Tibial nerve (tissue), 4 donors: Measurements from ENCODE around the gene ZNF407. TPM values are rescaled to one million over a fixed set of nuclear protein-coding genes. Genes with fewer than 3 reads are reported as not detected.

Experiments used
- DNase-seq, 2 donors: peaks; one replicate each; pipeline ENCODE4 v3.0.0-alpha.2; 2019; ENCODE audit warnings: low spot score in 2 of 2
- H3K27ac ChIP-seq, 4 donors: fragments of 200-600 bp; sonication (generic) in 3 of 4; one replicate each; pipeline ENCODE4 v1.5.1; 2017 to 2019; ENCODE audit warnings: mild to moderate bottlenecking in 1 of 4
- H3K27me3 ChIP-seq, 2 donors: fragments of 200-600 bp; sonication (generic) in 1 of 2; one replicate each; pipeline versions ENCODE4 v1.5.1 to v1.6.0; 2017 to 2019
- H3K36me3 ChIP-seq, 3 donors: fragments of 200-600 bp; sonication (generic); one replicate each; pipeline ENCODE4 v1.5.1; 2018 to 2019
- H3K4me1 ChIP-seq, 4 donors: fragments of 200-600 bp; sonication (generic) in 3 of 4; one replicate each; pipeline ENCODE4 v1.5.1; 2017 to 2019
- H3K4me3 ChIP-seq, 4 donors: fragments of 200-600 bp; sonication (generic) in 3 of 4; one replicate each; pipeline ENCODE4 v1.5.1; 2017 to 2019; ENCODE audit warnings: mild to moderate bottlenecking in 1 of 4, moderate library complexity in 1 of 4
- H3K9me3 ChIP-seq, 4 donors: fragments of 200-600 bp; sonication (generic) in 3 of 4; one replicate each; pipeline ENCODE4 v1.5.1; 2017 to 2019
- EP300 ChIP-seq, 2 donors: sonication (generic); formaldehyde crosslinking; IDR thresholded peaks; one replicate each; pipeline ENCODE4 v1.6.1; 2017; ENCODE audit warnings: antibody characterized with exemption in 2 of 2, mild to moderate bottlenecking in 1 of 2
- POLR2A ChIP-seq, 2 donors: fragments of 450-650 bp; IDR thresholded peaks; one replicate each; pipeline ENCODE4 v1.6.1; 2017; ENCODE audit warnings: antibody characterized with exemption in 2 of 2, mild to moderate bottlenecking in 2 of 2, moderate library complexity in 2 of 2
- WGBS, 2 donors: methylation state at CpG; one replicate each; pipeline ENCODE4 v1.1.5; 2018; 5-methylcytosine and 5-hydroxymethylcytosine counted together
- total RNA-seq, 4 donors: library from RNA; depleted of rRNA; stranded (reverse); fragments of >200 nt; gene quantifications; one replicate each; pipeline ENCODE4 v1.1.0, GENCODE V29; 2016
- TF ChIP-seq, protein P1 (sequence below), 5 experiments: fragments of 200-600 bp in 3 of 5; fragments of 450-650 bp in 2 of 5; sonication (generic) in 3 of 5; IDR thresholded peaks; one replicate each; pipeline ENCODE4 v1.5.1; 2016 to 2019; ENCODE audit warnings: antibody characterized with exemption in 5 of 5, mild to moderate bottlenecking in 3 of 5, moderate library complexity in 2 of 5

Gene ZNF407
- total RNA-seq, 4 donors from 2014 or later, result 18.6 to 22.8 (median 19.6) TPM

DNA sequence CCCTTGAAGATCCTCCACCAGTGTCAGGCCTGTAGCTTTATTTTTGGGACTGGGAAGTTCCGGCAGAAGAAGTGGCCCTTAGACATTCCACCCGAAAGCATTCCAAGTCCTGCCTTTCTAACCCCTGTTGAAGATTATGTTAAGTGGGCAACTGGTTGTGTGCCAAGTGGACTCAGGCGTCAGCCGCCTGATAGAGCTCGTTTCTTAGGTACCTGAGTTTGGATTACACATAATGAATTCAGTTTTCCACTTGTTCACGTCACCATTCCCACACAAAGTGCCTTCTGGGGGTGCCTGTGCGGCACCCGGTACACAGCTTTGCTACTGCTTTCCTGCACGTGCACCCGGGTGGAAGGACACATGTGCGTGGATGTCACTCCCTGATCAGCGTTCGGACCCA lies 454.8 kb downstream of the ZNF407 start:
- no peak overlapping the region for H3K4me3 ChIP-seq
- H3K9me3 ChIP-seq, result no peaks in the 10 kb centered on the region
- no peaks in the 10 kb centered on the region for H3K4me1 ChIP-seq
- no peak for TF ChIP-seq EP300 (IDR thresholded peaks at IDR 0.05)
- no peak for TF ChIP-seq POLR2A (IDR thresholded peaks at IDR 0.05)
- TF ChIP-seq, protein P1, sequence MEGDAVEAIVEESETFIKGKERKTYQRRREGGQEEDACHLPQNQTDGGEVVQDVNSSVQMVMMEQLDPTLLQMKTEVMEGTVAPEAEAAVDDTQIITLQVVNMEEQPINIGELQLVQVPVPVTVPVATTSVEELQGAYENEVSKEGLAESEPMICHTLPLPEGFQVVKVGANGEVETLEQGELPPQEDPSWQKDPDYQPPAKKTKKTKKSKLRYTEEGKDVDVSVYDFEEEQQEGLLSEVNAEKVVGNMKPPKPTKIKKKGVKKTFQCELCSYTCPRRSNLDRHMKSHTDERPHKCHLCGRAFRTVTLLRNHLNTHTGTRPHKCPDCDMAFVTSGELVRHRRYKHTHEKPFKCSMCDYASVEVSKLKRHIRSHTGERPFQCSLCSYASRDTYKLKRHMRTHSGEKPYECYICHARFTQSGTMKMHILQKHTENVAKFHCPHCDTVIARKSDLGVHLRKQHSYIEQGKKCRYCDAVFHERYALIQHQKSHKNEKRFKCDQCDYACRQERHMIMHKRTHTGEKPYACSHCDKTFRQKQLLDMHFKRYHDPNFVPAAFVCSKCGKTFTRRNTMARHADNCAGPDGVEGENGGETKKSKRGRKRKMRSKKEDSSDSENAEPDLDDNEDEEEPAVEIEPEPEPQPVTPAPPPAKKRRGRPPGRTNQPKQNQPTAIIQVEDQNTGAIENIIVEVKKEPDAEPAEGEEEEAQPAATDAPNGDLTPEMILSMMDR (IDR thresholded peaks at IDR 0.05), result no peak
- no peaks in the 10 kb centered on the region for H3K27me3 ChIP-seq
- no peak overlapping the region for H3K27ac ChIP-seq
- DNase-seq, result no peak
- 92 to 95% methylated on average over 13 of the region's 13 CpGs for WGBS, 2 donors
- H3K36me3 ChIP-seq, result peaks cover 0 to 19% (median 0%) of the 10 kb centered on the region in 3 donors

GRCh38 chr18:75053028-75053629 lies 455.5 kb downstream of the ZNF407 start:
- DNase-seq, result no peak
- H3K27me3 ChIP-seq, result no peaks in the 10 kb centered on the region
- peaks cover 0 to 19% (median 0%) of the 10 kb centered on the region in 3 donors for H3K36me3 ChIP-seq
- TF ChIP-seq, protein P1 (IDR thresholded peaks at IDR 0.05), result no peak
- TF ChIP-seq EP300 (IDR thresholded peaks at IDR 0.05) (no peak), POLR2A (IDR thresholded peaks at IDR 0.05) (no peak)
- H3K9me3 ChIP-seq, result no peaks in the 10 kb centered on the region
- H3K27ac ChIP-seq, result no peak overlapping the region
- WGBS, 2 donors, result 92 to 95% methylated on average over 9 of the region's 9 CpGs
- H3K4me3 ChIP-seq, result no peak overlapping the region
- H3K4me1 ChIP-seq, result no peaks in the 10 kb centered on the region

GRCh38 chr18:75054046-75054445 lies 456.4 kb downstream of the ZNF407 start:
- no peak for DNase-seq
- Histone ChIP-seq H3K27ac (no peak overlapping the region), H3K4me1 (no peaks in the 10 kb centered on the region), H3K9me3 (no peaks in the 10 kb centered on the region), H3K4me3 (no peak overlapping the region), H3K27me3 (no peaks in the 10 kb centered on the region), H3K36me3 (peaks cover 0 to 20% (median 0%) of the 10 kb centered on the region in 3 donors)
- WGBS, 2 donors, result 67 to 70% methylated on average over 7 of the region's 7 CpGs
- TF ChIP-seq, protein P1 (IDR thresholded peaks at IDR 0.05), result no peak

DNA sequence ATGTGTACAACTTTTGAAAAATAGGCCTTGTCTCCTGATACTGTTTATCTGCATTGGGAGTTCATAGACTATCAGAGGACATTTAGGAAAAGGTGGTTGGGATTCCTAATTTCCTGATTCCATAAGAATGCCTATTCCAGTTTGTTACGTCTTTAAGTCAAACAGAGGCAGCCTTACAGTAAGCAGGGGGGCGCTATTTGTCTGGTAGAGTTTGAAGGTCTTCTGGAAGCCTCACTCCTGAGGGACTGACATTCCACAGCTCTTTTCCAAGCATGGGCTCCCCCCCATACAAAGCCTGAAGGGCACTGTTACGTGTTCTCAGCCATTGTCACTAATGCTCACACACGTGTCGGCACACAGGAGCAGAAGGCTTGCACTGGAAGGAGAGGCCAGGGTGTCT lies 456.9 kb downstream of the ZNF407 start:
- DNase-seq, result no peak
- H3K27ac ChIP-seq, result no peak overlapping the region
- H3K27me3 ChIP-seq, result no peaks in the 10 kb centered on the region
- H3K4me3 ChIP-seq, result no peak overlapping the region
- H3K9me3 ChIP-seq, result no peaks in the 10 kb centered on the region
- 94 to 96% methylated on average over 5 of the region's 5 CpGs for WGBS, 2 donors
- no peak for TF ChIP-seq POLR2A (IDR thresholded peaks at IDR 0.05)
- TF ChIP-seq, protein P1 (IDR thresholded peaks at IDR 0.05), result no peak
- TF ChIP-seq EP300 (IDR thresholded peaks at IDR 0.05), result no peak
- peaks cover 0 to 24% (median 0%) of the 10 kb centered on the region in 3 donors for H3K36me3 ChIP-seq
- H3K4me1 ChIP-seq, result no peaks in the 10 kb centered on the region

DNA sequence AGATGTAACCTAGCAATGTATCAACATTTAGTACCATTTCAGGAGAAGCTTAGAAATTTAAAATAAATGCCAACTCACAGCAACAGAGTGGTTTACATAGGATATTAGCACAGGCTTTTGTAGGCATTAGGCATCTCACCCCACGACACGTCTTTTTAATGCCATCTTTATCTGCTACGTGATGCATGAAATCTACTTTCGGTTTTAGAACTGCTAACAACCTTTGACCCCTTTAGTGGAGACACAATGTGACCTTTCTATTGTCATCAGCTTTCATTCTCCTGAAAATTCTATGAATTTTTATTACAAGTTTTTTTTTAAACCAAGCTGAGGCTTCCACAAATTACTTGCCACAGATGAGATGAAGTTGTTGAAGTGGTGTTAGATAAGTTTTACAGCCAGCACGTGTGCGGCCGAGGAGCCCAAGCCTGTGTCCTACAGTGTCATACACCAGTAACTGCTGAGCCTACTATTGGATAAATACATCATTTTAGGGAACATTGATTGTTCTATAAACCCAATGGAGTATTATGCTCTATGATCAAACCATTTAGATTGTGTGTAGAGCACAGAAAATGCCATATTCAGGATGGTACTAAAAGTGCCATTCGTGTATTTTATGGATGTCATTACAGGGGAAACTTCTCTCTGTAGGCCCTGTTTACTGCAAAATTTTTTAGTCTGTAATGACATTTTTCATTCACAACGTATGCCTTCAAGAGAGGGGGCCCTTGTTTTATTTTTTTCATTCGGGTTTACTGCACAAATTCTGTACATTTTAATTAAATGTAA lies 459.7 kb downstream of the ZNF407 start:
- no peak for TF ChIP-seq POLR2A (IDR thresholded peaks at IDR 0.05)
- TF ChIP-seq, protein P1 (IDR thresholded peaks at IDR 0.05), result no peak
- TF ChIP-seq EP300 (IDR thresholded peaks at IDR 0.05), result no peak
- no peaks in the 10 kb centered on the region for H3K27me3 ChIP-seq
- no peaks in the 10 kb centered on the region for H3K4me1 ChIP-seq
- no peak overlapping the region for H3K4me3 ChIP-seq
- H3K27ac ChIP-seq, result no peak overlapping the region
- no peaks in the 10 kb centered on the region for H3K9me3 ChIP-seq
- H3K36me3 ChIP-seq, result peaks cover 0 to 31% (median 0%) of the 10 kb centered on the region in 3 donors
- 67 to 75% methylated on average over 10 of the region's 10 CpGs for WGBS, 2 donors
- no peak for DNase-seq
